ENCODE measurements around the gene AFDN.

Gene AFDN, protein sequence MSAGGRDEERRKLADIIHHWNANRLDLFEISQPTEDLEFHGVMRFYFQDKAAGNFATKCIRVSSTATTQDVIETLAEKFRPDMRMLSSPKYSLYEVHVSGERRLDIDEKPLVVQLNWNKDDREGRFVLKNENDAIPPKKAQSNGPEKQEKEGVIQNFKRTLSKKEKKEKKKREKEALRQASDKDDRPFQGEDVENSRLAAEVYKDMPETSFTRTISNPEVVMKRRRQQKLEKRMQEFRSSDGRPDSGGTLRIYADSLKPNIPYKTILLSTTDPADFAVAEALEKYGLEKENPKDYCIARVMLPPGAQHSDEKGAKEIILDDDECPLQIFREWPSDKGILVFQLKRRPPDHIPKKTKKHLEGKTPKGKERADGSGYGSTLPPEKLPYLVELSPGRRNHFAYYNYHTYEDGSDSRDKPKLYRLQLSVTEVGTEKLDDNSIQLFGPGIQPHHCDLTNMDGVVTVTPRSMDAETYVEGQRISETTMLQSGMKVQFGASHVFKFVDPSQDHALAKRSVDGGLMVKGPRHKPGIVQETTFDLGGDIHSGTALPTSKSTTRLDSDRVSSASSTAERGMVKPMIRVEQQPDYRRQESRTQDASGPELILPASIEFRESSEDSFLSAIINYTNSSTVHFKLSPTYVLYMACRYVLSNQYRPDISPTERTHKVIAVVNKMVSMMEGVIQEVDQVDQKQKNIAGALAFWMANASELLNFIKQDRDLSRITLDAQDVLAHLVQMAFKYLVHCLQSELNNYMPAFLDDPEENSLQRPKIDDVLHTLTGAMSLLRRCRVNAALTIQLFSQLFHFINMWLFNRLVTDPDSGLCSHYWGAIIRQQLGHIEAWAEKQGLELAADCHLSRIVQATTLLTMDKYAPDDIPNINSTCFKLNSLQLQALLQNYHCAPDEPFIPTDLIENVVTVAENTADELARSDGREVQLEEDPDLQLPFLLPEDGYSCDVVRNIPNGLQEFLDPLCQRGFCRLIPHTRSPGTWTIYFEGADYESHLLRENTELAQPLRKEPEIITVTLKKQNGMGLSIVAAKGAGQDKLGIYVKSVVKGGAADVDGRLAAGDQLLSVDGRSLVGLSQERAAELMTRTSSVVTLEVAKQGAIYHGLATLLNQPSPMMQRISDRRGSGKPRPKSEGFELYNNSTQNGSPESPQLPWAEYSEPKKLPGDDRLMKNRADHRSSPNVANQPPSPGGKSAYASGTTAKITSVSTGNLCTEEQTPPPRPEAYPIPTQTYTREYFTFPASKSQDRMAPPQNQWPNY (N-terminal part only)

GRCh38 chr6:167826896-167827582, at the start of gene AFDN:
TSS of gene AFDN (plus strand) at chr6:167826911. CDS start at chr6:167827133, 222 bp downstream.
- DNase-seq = no peak

DNA sequence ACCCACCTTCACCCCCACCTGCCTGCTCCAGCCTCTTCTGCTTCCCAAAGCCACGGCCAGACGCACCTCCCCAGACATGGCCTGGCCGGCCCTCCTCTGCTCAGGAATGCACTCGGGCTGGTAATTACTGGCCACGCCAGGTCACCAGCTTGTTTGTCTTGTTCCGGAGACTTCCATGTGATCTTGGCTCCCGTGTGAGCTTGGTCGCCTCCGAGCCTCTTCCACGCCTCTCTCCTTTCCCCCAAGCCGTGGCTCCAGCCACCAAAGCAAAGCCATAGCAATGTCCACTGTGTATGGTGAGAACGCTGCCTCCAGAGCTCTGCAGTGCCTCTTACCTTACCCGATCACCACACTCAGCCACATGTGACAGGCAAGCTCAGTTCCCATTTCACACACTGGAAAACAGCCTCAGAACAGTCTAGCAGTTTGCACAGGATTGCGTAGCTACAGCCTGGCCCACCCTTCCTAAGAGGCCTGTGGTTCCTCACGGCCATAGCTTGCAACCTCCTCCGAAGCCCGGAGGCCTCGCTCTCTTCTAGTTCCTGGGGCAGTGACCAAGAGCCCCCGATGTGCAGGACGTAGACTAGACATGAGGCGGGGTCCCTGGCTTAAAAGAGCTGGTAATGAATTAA, 48.1 kb upstream of the AFDN start:
- no peak for DNase-seq

DNA sequence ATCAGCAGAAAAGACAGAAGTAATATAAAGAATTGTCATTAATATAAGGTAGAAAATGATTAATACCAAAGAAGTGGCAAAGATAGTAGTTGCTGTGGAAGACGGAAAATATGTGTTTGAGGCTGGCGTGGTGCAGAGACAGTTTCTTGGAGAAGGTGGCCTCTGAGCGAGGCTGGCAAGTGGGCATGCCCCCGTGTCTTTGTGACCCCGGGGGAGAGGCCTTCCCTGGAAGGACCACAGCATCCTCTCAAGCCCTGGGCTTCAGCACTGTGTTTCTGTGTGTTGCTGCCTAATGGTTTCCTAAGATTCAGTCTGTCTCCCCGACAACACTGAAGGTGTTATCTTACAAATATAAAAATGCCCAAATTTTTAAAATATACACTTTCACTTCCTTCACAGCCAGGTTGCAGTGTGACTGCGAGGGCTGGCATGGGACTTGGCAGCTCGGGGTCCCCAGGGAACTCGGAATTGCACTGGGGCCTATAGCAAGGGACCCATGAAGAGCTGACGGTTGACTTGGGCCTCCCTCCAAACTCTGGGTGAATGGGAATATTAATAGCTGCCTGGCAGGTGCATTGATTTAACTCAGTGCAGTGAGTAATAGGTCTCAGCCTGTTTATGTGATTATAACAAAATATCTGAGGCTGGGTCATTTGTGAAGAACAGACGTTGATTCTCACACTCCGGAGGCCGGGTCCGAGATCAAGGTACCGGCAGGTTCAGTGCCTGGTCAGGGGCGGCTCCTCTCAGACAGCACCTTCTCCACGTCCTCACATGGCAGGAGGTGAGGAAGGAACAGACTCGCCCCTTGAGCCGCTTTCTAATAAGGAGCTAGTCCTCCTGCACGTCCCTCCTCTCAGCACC, 47.4 kb upstream of the AFDN start:
- no peak for DNase-seq

- DNase-seq = no peak
These were observed 46.6 kb upstream of the AFDN start for GRCh38 chr6:167779993-167780655.

- DNase-seq = no peak
These were observed 45.5 kb upstream of the AFDN start for GRCh38 chr6:167781066-167781767.

DNA sequence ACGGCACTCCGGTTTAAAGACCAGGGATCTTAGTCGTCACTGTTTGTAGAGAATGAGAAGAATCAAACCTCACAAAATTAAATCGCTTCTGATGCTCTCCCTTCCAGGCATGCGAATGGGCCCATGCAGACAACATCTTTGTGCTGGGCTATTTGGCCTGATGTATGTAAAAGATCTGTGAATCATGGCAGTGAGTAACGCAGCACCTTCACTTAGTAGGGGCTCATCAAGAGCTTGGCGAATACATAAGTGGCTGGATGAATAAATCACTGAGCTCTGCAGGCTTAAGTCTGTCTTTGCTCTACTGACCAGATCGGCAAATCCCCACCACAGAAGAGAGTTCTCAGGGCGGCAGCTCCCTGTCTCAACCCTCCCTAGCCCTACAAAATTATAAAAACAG, 44.8 kb upstream of the AFDN start:
- no peak for DNase-seq

- no peak for DNase-seq
These were observed 43.8 kb upstream of the AFDN start for GRCh38 chr6:167782698-167783517.

DNA sequence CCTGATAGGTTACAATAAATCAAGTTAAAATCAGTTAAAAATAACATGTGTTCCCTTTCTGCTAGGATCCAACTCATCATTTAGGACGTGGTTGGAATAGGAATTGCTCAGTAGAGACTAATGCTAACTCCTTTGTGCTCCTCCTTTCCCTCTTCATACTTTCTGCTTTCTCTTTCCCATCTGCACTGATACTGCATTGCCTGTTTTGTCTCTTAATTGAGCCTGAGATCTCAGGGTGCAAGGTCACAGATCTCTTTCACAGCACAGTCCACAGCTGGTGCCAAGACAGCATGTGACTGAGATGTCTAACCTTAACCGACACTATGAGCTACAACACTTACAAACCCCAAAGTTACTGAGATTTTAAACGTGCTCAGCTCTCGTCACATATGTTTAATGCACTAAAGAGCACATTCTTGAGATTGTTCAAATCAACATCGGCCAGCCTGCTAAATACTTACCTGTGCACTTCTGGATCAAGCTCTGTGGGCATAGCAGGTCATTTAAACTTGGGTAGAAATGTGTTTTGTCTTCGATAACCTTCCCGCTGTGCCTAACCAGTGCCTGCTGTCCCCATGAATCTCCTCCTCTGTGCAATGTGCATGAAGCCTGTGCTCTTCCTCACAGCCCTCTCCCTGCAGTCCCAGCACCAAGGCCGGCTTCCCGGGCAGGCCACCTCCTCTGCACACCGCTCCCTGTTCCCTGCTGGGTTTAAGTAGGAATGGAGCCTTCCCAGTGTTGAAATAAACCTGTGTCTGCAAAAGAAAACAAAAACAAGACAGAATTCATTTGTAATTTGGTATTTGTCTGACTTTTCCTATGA, 39.6 kb upstream of the AFDN start:
- no peak for DNase-seq

DNA sequence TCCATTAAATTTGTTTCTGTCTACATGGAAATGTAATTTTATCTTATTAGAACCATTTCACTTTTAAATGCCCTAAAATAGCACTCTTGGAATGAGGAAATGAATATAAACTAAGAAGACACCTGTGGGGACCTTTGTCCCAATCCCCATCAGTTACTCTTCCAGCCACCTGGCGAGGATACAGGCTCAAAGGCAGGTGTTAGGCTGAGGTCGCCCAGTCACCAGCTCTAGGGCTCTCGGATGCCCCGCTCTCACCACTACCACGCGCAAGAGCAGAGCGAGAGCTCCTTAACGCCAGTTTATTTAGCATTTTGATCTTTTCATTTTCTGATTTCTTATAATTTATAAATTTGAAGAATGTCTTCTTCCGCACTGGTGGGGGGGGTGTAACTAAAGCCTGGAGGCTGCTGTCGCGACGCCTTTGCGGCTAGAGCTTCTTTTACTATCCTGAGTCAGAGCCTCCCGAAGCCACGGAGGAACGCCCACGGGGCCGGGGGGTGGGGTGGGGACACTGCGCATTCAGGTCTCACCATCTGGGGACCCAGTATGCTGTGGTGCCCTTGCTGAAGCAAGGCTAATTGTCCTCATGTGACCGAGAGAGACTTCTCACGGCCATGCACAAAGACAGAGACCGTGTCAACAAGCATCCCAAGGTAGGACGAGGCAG, 38.7 kb upstream of the AFDN start:
- no peak for DNase-seq

- DNase-seq = no peak
These were observed 38.2 kb upstream of the AFDN start for GRCh38 chr6:167788563-167788903.

GRCh38 chr6:167789358-167789757, 37.4 kb upstream of the AFDN start:
- no peak for DNase-seq

DNA sequence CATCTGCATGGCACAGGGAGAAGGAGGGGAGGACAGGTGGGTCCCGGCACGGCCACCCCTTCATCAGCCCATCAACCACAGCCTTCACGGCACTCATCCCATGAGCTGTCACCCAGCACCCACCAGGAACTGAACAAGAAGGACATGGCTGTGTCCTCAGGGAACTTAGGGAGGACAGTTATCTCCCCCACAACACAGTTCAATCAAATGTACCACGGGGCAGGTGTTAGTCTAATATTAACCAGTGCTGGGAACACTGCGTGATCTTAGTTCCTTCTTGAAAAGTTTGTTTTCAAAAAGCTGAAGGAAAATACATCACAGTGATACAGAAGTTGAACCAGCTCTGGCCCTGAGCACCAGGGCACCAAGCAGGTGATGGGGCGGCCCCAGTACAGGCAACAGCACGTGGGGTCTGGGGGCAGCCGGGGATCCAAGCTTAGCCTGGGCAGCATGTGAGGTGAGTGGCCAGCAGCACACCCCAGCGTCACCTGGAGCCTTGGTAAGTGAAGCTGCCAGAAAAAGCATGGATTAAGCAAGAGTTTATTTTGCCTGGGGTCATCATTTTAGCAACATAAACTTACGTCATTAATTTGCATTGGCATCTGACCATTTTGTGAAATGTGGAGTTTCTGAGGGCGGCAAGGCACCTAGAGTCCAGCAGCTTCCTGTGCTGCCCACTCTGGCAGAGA, 35.5 kb upstream of the AFDN start:
- DNase-seq = no peak

DNA sequence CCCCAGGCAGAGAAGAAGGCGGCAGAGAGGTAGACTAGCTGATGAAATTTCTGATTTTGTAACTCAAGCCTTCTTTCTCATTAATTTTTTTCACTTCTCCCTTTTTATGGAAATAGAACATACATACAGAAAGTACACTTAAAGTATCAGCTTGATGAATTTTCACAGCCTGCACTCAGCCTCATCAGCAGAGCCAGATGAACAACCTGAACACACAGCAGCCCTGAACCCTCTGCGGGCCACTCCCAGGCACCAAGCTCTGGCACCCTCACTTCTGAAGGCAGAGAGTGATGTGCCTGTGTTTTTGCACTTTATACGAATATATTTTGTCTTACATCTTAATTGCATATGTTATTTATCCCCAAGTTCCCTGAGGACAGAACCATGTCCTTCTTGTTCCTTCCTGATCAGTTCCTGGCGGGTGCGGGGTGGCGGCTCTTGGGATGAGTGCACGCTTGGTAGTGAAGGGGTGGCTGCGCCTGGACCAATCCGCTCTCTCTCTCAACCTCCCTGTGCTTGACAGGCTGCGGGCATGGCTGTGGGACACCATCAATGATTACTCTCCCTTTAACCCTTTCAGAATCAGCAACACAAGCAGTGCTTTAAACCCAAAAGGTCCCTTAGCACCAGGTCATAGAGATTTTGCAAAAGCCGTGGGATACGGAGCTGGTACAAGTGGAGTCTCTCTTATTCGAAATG, 34.8 kb upstream of the AFDN start:
- DNase-seq = no peak

- DNase-seq = no peak
These were observed 33.3 kb upstream of the AFDN start for GRCh38 chr6:167793421-167793820.

GRCh38 chr6:167794161-167795157, 32.3 kb upstream of the AFDN start:
- DNase-seq = no peak

All from activated T-cell treated with anti-CD3 and anti-CD28 coated beads for 4 hours (primary cell).